A549 (cell line): ENCODE measurements around the gene SPIRE1. TPM values are rescaled to one million over a fixed set of nuclear protein-coding genes. Genes with fewer than 3 reads are reported as not detected.

Experiments used
- ATAC-seq, 2 experiments: fragments of 200-7000 bp in 1 of 2; fragments of >200 bp in 1 of 2; cut with Nextera tagmentation in 1 of 2; cut with Tn5 transposase in 1 of 2; 3 replicates each; pipeline versions ENCODE4 v1.8.0 to v1.9.1; 2018 to 2020; ENCODE audit warnings: mild to moderate bottlenecking in 1 of 2, moderate library complexity in 1 of 2
- CTCF ChIA-PET: fragments of 300-600 bp; sonication (Branson Sonifier 250); formaldehyde crosslinking; extraction: SDS; loops from one replicate; lab custom pipeline; 2021; ENCODE audit warnings: antibody characterized with exemption, inconsistent platforms; lab: Yijun Ruan, JAX
- POLR2A ChIA-PET: fragments of 350-600 bp; formaldehyde crosslinking; extraction: SDS; loops from one replicate; lab custom pipeline; 2021; ENCODE audit warnings: antibody characterized with exemption, inconsistent platforms; lab: Yijun Ruan, JAX
- DNase-seq, 2 experiments: peaks; one replicate each; pipeline versions ENCODE4 v3.0.0 to v3.0.0-alpha.2; 2011 to 2016; ENCODE audit warnings: low read depth in 1 of 2, low spot score in 1 of 2
- FAIRE-seq: peaks from 2 replicates; lab custom pipeline; 2011; peaks lifted over from hg19 to GRCh38; lab: Jason Lieb, UNC
- H3K27ac ChIP-seq, 2 experiments: fragments of >200 bp; sonication (Bioruptor Twin); formaldehyde crosslinking; 3 replicates each; pipeline ENCODE4 v1.5.1; 2016 to 2017
- H3K4me1 ChIP-seq: fragments of >200 bp; sonication (Bioruptor Twin); formaldehyde crosslinking; 3 replicates; pipeline ENCODE4 v1.6.1; 2016
- H3K4me2 ChIP-seq: fragments of >200 bp; sonication (Bioruptor Twin); formaldehyde crosslinking; 3 replicates; pipeline ENCODE4 v1.6.1; 2016
- H3K4me3 ChIP-seq: fragments of >200 bp; sonication (Bioruptor Twin); formaldehyde crosslinking; 3 replicates; pipeline ENCODE4 v1.5.1; 2016
- H3K9me3 ChIP-seq: fragments of >200 bp; sonication (Bioruptor Twin); formaldehyde crosslinking; 3 replicates; pipeline ENCODE4 v1.6.1; 2016
- BCL3 ChIP-seq: fragments of >200 bp; sonication (Bioruptor Twin); formaldehyde crosslinking; IDR thresholded peaks from 3 replicates; pipeline ENCODE4 v1.6.1; 2016
- BHLHE40 ChIP-seq: IDR thresholded peaks from 2 replicates; pipeline ENCODE4 v1.6.1; 2012; ENCODE audit warnings: low read depth, low read length, inconsistent platforms
- FOSL2 ChIP-seq, 2 experiments: fragments of 450-650 bp in 1 of 2; fragments of >200 bp in 1 of 2; sonication (Bioruptor Twin) in 1 of 2; formaldehyde crosslinking; IDR thresholded peaks; 2 replicates each; pipeline versions ENCODE4 v1.5.0 to v1.6.1; 2016 to 2020; ENCODE audit warnings: mild to moderate bottlenecking in 1 of 2, moderate library complexity in 1 of 2
- FOXS1 ChIP-seq: fragments of 250-450 bp; sonication (Bioruptor Pico); IDR thresholded peaks from 2 replicates; pipeline ENCODE4 v1.5.0; 2020; ENCODE audit warnings: mild to moderate bottlenecking, moderate library complexity
- HEYL ChIP-seq: fragments of 250-450 bp; sonication (Bioruptor Pico); IDR thresholded peaks from 2 replicates; pipeline ENCODE4 v1.8.0; 2021; ENCODE audit warnings: mild to moderate bottlenecking, moderate library complexity
- HOXB13 ChIP-seq: fragments of 250-450 bp; sonication (Bioruptor Pico); IDR thresholded peaks from 2 replicates; pipeline ENCODE4 v1.5.0; 2020; ENCODE audit warnings: low read depth, mild to moderate bottlenecking, moderate library complexity
- HOXB5 ChIP-seq: fragments of 250-450 bp; sonication (Bioruptor Pico); IDR thresholded peaks from 2 replicates; pipeline ENCODE4 v1.5.0; 2020; ENCODE audit warnings: mild to moderate bottlenecking, moderate library complexity
- JUNB ChIP-seq: fragments of >200 bp; sonication (Bioruptor Twin); formaldehyde crosslinking; IDR thresholded peaks from 2 replicates; pipeline ENCODE4 v1.6.1; 2016
- KDM5A ChIP-seq: fragments of 200-600 bp; sonication (generic); IDR thresholded peaks from 2 replicates; pipeline ENCODE4 v1.6.1; 2016; ENCODE audit warnings: antibody characterized with exemption, mild to moderate bottlenecking
- MAFK ChIP-seq: fragments of 450-650 bp; IDR thresholded peaks from 2 replicates; pipeline ENCODE4 v1.6.1; 2014; ENCODE audit not compliant: partially characterized antibody
- MAZ ChIP-seq: fragments of 150-350 bp; IDR thresholded peaks from 2 replicates; pipeline ENCODE4 v1.6.1; 2014; ENCODE audit warnings: antibody characterized with exemption, low read depth, low read length, borderline replicate concordance
- POLR2A ChIP-seq: IDR thresholded peaks from 2 replicates; pipeline ENCODE4 v1.6.1; 2012; ENCODE audit warnings: mild to moderate bottlenecking, low read length
- REST ChIP-seq: fragments of 200-600 bp; sonication (generic); IDR thresholded peaks from 2 replicates; pipeline ENCODE4 v1.6.1; 2016; ENCODE audit warnings: antibody characterized with exemption, mild to moderate bottlenecking, moderate library complexity
- SMC3 ChIP-seq: fragments of >200 bp; sonication (Bioruptor Twin); formaldehyde crosslinking; IDR thresholded peaks from 3 replicates; pipeline ENCODE4 v1.6.1; 2018; ENCODE audit warnings: inconsistent platforms
- TFCP2L1 ChIP-seq: fragments of 250-450 bp; sonication (Bioruptor Pico); IDR thresholded peaks from 2 replicates; pipeline ENCODE4 v1.5.0; 2021; ENCODE audit warnings: mild to moderate bottlenecking
- ZNF302 ChIP-seq: fragments of 250-450 bp; sonication (Bioruptor Pico); IDR thresholded peaks from 2 replicates; pipeline ENCODE4 v1.9.0; 2021; ENCODE audit warnings: inconsistent platforms, mild to moderate bottlenecking, moderate library complexity
- WGBS: methylation state at CpG from one replicate; pipeline ENCODE4 v1.1.6; 2017; ENCODE audit errors: missing lambda C conversion rate; 5-methylcytosine and 5-hydroxymethylcytosine counted together
- polyA plus RNA-seq, 4 experiments: library from polyadenylated mRNA; depleted of rRNA in 3 of 4; stranded (reverse); fragments of >200 nt; fragmentation: RNase III in 1 of 4; extraction: RNeasy Plus Mini Kit Qiagen cat#74134 plus additional on column Dnase treatment in 1 of 4; gene quantifications; 2 replicates in 3 of 4; 3 replicates in 1 of 4; pipeline ENCODE4 v1.2.3, GENCODE V29; 2011 to 2017

The SPIRE1 gene
- polyA plus RNA-seq, 2 of the 4 experiments (the other 2 are of a cell fraction), result 8.3 to 29.4 TPM

GRCh38 chr18:12406371-12407111 lies 251.4 kb downstream of the SPIRE1 start:
- Histone ChIP-seq H3K9me3 (no peaks in the 10 kb centered on the region), H3K4me2 (peak overlapping the region; percentile 94; the same call in 1 of the 3 replicates), H3K27ac (no peak overlapping the region), H3K4me1 (peaks cover 40% of the 10 kb centered on the region)
- FAIRE-seq, result no peak
- ATAC-seq, result no peak
- ChIA-PET POLR2A (no interaction called here), CTCF (interaction anchor here (1.0 to 1.7 kb wide), 3 partner anchors 12 to 253 kb away, joined by 3 to 6 read pairs (median 5); no protein-coding TSS in a partner anchor)
- WGBS, result 93% methylated on average over 17 of the region's 19 CpGs
- no peak for DNase-seq
- TF ChIP-seq HOXB5 (CRISPR knock-in tag) (no peak), KDM5A (no peak), TFCP2L1 (CRISPR knock-in tag) (no peak), BCL3 (no peak), REST (no peak), MAZ (no peak), BHLHE40 (no peak)
- TF ChIP-seq, all 56 proteins: peak for 0
- no peak overlapping the region for H3K4me3 ChIP-seq

GRCh38 chr18:12405066-12405465 lies 252.8 kb downstream of the SPIRE1 start:
- Histone ChIP-seq H3K4me1 (peaks cover 40% of the 10 kb centered on the region), H3K4me2 (no peak overlapping the region)
- CTCF ChIA-PET, result interaction anchor here (0.7 to 2.7 kb wide), 3 partner anchors 12 to 154 kb away, joined by 3 to 17 read pairs (median 5); no protein-coding TSS in a partner anchor

GRCh38 chr18:12403601-12404506 lies 254.1 kb downstream of the SPIRE1 start:
- WGBS, result 8% methylated on average over 6 of the region's 6 CpGs
- H3K4me1 ChIP-seq, result peaks cover 28% of the 10 kb centered on the region
- DNase-seq (peak; percentile 51 to 80), ATAC-seq (peak in 1 of 2 experiments; percentile 54; a peak in 3 of 6 replicates), FAIRE-seq (no peak)
- TF ChIP-seq POLR2A, result no peak
- TF ChIP-seq HEYL (CRISPR knock-in tag), result no peak
- TF ChIP-seq FOSL2 (IDR thresholded peaks at IDR 0.05), result peak; percentile 68
- TF ChIP-seq FOSL2 (CRISPR knock-in tag; IDR thresholded peaks at IDR 0.05), result peak; percentile 98
- no peak for TF ChIP-seq SMC3
- no peak for TF ChIP-seq HOXB13 (CRISPR knock-in tag)
- TF ChIP-seq JUNB, result peak; percentile 56; the same call in 1 of the 2 replicates
- peak; percentile 86 for TF ChIP-seq MAFK
- peak overlapping the region; percentile 63 for H3K4me2 ChIP-seq
- ChIA-PET POLR2A (interaction anchor here (0.7 kb wide), 1 partner anchor 17 kb away, joined by 10 read pairs; no protein-coding TSS in a partner anchor), CTCF (interaction anchor here (0.7 to 2.7 kb wide), 6 partner anchors 11 to 263 kb away, joined by 3 to 17 read pairs (median 4); no protein-coding TSS in a partner anchor)
- no peak overlapping the region for H3K4me3 ChIP-seq
- H3K27ac ChIP-seq, result peak overlapping the region; percentile 72 to 82
- H3K9me3 ChIP-seq, result no peaks in the 10 kb centered on the region

More at GRCh38 chr18:12405066-12405465, 252.8 kb downstream of the SPIRE1 start:
- FAIRE-seq, result no peak
- H3K4me3 ChIP-seq, result no peak overlapping the region
- POLR2A ChIA-PET, result interaction anchor here (0.7 kb wide), 1 partner anchor 185 kb away, joined by 3 read pairs; no protein-coding TSS in a partner anchor
- WGBS, result 95% methylated on average over 3 of the region's 3 CpGs
- TF ChIP-seq ZNF302 (CRISPR knock-in tag) (no peak), JUNB (no peak), FOXS1 (no peak)
- no peak for ATAC-seq
- peak overlapping the region in 1 of 2 experiments; percentile 82; a peak in 3 of 6 replicates for H3K27ac ChIP-seq
- no peak for DNase-seq
- H3K9me3 ChIP-seq, result no peaks in the 10 kb centered on the region
